Measurements from ENCODE around the gene UBASH3A.

DNA sequence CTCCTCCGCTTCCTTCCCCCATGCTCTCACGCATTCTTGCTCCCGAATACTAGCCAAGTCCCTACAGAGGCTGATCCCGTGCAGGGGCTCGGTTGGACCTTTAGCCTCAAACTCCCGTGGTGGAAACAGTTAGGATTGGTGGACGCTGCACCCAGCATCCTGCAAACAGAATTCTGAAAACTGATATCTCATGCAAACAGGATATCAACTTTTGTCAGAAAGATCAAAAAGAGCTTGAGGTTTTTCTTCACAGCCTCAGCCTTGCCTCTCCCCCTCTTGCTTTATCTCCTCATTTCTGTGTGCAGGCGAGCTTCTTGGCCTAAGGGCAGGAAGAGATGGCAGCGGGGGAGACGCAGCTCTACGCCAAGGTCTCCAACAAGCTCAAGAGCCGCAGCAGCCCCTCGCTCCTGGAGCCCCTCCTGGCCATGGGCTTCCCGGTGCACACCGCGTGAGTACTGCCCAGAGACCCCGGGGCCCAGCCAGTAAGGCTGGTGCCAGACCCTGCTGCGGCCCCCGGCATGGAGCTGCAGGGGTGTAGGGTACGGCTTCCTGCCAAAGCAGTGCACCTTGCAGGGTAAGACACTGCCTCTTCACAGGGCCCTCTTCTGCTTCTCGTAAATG, at the start of gene UBASH3A:
- TF ChIP-seq CTCF (IDR thresholded peaks at IDR 0.05; ENCODE audit: borderline replicate concordance, extremely low read depth, low read length, poor library complexity, severe bottlenecking) (no peak), EZH2 (IDR thresholded peaks at IDR 0.05; ENCODE audit: borderline replicate concordance, low read depth, low read length, severe bottlenecking) (no peak)
